ENCODE measurements around the gene CA5B. TPM values are rescaled to one million over a fixed set of nuclear protein-coding genes. Genes with fewer than 3 reads are reported as not detected.

CA5B gene
- total and polyA plus RNA-seq, 2 donors (not counting 1 experiment from before 2014, with no cell fraction given), result 17.2 to 25.1 TPM

DNA sequence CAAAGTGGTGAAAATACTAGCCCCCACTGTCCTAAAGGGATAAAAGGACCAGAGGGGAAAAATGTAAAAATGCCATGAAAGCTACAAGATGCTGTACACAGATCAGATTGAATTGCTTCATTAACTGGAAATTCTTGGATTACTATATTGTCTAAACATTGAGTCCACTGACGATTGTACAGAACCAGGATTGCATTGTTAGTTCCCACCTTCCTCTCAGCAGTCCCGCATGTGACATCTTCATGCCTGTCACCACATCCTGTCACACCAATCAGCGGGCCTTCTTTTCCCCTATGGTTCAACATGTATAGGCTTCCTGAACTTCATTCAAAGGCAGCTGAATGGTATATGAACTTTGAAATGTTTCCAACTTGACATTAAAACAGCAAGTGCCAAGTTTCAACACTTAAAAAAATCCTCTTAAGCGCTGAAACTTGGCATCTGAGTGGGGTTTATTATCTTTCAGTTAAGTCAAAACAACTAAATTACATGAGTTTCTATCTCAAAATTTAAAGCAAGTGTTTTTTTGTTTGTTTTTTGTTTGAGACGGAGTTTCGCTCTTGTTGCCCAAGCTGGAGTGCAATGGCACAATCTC, 76.8 kb downstream of the CA5B start:
- ATAC-seq (ENCODE audit: low read depth) (no peak), DNase-seq (no peak)
- Histone ChIP-seq H2AFZ (ENCODE audit: insufficient read depth, low read depth, low read length, poor library complexity, severe bottlenecking) (no peak overlapping the region), H3K27ac (ENCODE audit: low read length in 2 of 2) (no peak overlapping the region), H4K20me1 (ENCODE audit: control insufficient read depth, insufficient read depth, low read length, poor library complexity, severe bottlenecking) (peaks cover 6% of the 10 kb centered on the region), H3K4me2 (replicated peaks; ENCODE audit: low read depth, low read length, poor library complexity, severe bottlenecking) (no peak overlapping the region), H3K27me3 (replicated peaks in 1 of 4; ENCODE audit: control extremely low read depth in 1 of 4, control insufficient read depth in 3 of 4, insufficient read depth in 4 of 4, low read length in 3 of 4) (no peaks in the 10 kb centered on the region), H3K9ac (ENCODE audit: low read length) (no peak overlapping the region), H3K4me3 (ENCODE audit: control extremely low read depth in 1 of 5, extremely low read depth in 1 of 5, insufficient read depth in 1 of 5, low read depth in 2 of 5, low read length in 4 of 5) (no peak overlapping the region), H3K36me3 (replicated peaks in 1 of 2; ENCODE audit: control extremely low read depth in 1 of 2, control insufficient read depth in 1 of 2, extremely low read depth in 1 of 2, insufficient read depth in 2 of 2, low read length in 1 of 2) (peaks cover 0 to 66% of the 10 kb centered on the region in 2 experiments), H3K4me1 (ENCODE audit: control insufficient read depth in 2 of 2, insufficient read depth in 2 of 2, low read length in 2 of 2) (no peaks in the 10 kb centered on the region), H3K79me2 (ENCODE audit: control insufficient read depth, insufficient read depth, low read length) (no peaks in the 10 kb centered on the region), H3K9me3 (ENCODE audit: control extremely low read depth in 1 of 3, control insufficient read depth in 2 of 3, insufficient read depth in 1 of 3, low read length in 2 of 3) (no peaks in the 10 kb centered on the region)
- Mint-ChIP-seq H3K27me3 (no peaks in the 10 kb centered on the region), H3K27ac (no peak overlapping the region), H3K4me3 (no peak overlapping the region), H3K4me1 (no peaks in the 10 kb centered on the region), H3K9me3 (ENCODE audit: insufficient read depth) (no peaks in the 10 kb centered on the region)
- intact Hi-C loops (cut with micrococcal nuclease), result no loop called here
- no peak for TF ChIP-seq CTCF (IDR thresholded peaks at IDR 0.05)
- TF ChIP-seq EZH2 (IDR thresholded peaks at IDR 0.05; ENCODE audit: borderline replicate concordance, insufficient read depth, low read depth, low read length, poor library complexity, severe bottlenecking), result no peak
- no CpG with 5 or more reads among the region's 6 CpGs for WGBS (ENCODE audit: insufficient coverage)
- POLR2A ChIA-PET, result no interaction called here
- CTCF ChIA-PET, result interaction anchor here (0.5 kb wide), 1 partner anchor 100 kb away, joined by 3 read pairs; no protein-coding TSS in a partner anchor

- intact Hi-C loops (cut with micrococcal nuclease), result no loop called here
- Mint-ChIP-seq H3K9me3 (ENCODE audit: insufficient read depth) (no peaks in the 10 kb centered on the region), H3K4me3 (no peak overlapping the region)
Observed at GRCh38 chrX:15815779-15816437, 77.8 kb downstream of the CA5B start.

More at GRCh38 chrX:15815779-15816437, 77.8 kb downstream of the CA5B start:
- CTCF ChIA-PET, result interaction anchor here (0.7 to 1.2 kb wide), 5 partner anchors 11 to 629 kb away, joined by 3 to 7 read pairs (median 4); no protein-coding TSS in a partner anchor
- H2AFZ ChIP-seq (ENCODE audit: insufficient read depth, low read depth, low read length, poor library complexity, severe bottlenecking), result no peak overlapping the region
- Mint-ChIP-seq H3K27me3 (no peaks in the 10 kb centered on the region), H3K27ac (peak overlapping the region; percentile 32), H3K4me1 (no peaks in the 10 kb centered on the region)
- no peak overlapping the region for H3K9ac ChIP-seq (ENCODE audit: low read length)
- H3K79me2 ChIP-seq (ENCODE audit: control insufficient read depth, insufficient read depth, low read length), result no peaks in the 10 kb centered on the region
- POLR2A ChIA-PET, result no interaction called here
- H3K4me3 ChIP-seq (ENCODE audit: control extremely low read depth in 1 of 5, extremely low read depth in 1 of 5, insufficient read depth in 1 of 5, low read depth in 2 of 5, low read length in 4 of 5), result no peak overlapping the region
- no peak overlapping the region for H3K4me2 ChIP-seq (replicated peaks; ENCODE audit: low read depth, low read length, poor library complexity, severe bottlenecking)
- peaks cover 6% of the 10 kb centered on the region for H4K20me1 ChIP-seq (ENCODE audit: control insufficient read depth, insufficient read depth, low read length, poor library complexity, severe bottlenecking)
- TF ChIP-seq CTCF (IDR thresholded peaks at IDR 0.05) (peak; percentile 17), EZH2 (IDR thresholded peaks at IDR 0.05; ENCODE audit: borderline replicate concordance, insufficient read depth, low read depth, low read length, poor library complexity, severe bottlenecking) (no peak)
- H3K27me3 ChIP-seq (replicated peaks in 1 of 4; ENCODE audit: control extremely low read depth in 1 of 4, control insufficient read depth in 3 of 4, insufficient read depth in 4 of 4, low read length in 3 of 4), result no peaks in the 10 kb centered on the region
- H3K27ac ChIP-seq (ENCODE audit: low read length in 2 of 2), result no peak overlapping the region
- no peak for ATAC-seq (ENCODE audit: low read depth)
- no peaks in the 10 kb centered on the region for H3K9me3 ChIP-seq (ENCODE audit: control extremely low read depth in 1 of 3, control insufficient read depth in 2 of 3, insufficient read depth in 1 of 3, low read length in 2 of 3)
- no peaks in the 10 kb centered on the region for H3K4me1 ChIP-seq (ENCODE audit: control insufficient read depth in 2 of 2, insufficient read depth in 2 of 2, low read length in 2 of 2)
- peak; percentile 28 for DNase-seq
- WGBS (ENCODE audit: insufficient coverage), result no CpG with 5 or more reads among the region's 10 CpGs
- peaks cover 1 to 70% of the 10 kb centered on the region in 2 experiments for H3K36me3 ChIP-seq (replicated peaks in 1 of 2; ENCODE audit: control extremely low read depth in 1 of 2, control insufficient read depth in 1 of 2, extremely low read depth in 1 of 2, insufficient read depth in 2 of 2, low read length in 1 of 2)
